ENCODE results near the gene POLE. TPM values are rescaled to one million over a fixed set of nuclear protein-coding genes. Genes with fewer than 3 reads are reported as not detected.

Gene POLE
- total RNA-seq, 1 experiment from 2014 or later, result 167 TPM

- Histone ChIP-seq H3K9me3 (no peaks in the 10 kb centered on the region), H3K36me3 (ENCODE audit: control insufficient read depth, insufficient read depth, low read length) (peaks cover 10% of the 10 kb centered on the region), H3K4me3 (ENCODE audit: low read depth, low read length) (no peak overlapping the region), H3K27me3 (replicated peaks; ENCODE audit: control insufficient read depth, insufficient read depth, low read length) (no peaks in the 10 kb centered on the region), H3K4me1 (no peaks in the 10 kb centered on the region)
- no peak for DNase-seq
- peaks cover 18% of the 10 kb centered on the region for H3K4me1 Mint-ChIP-seq (ENCODE audit: low read depth, unreplicated experiment)
- TF ChIP-seq CTCF (IDR thresholded peaks at IDR 0.05; ENCODE audit: insufficient read depth in 1 of 2, low read depth in 1 of 2, low read length in 1 of 2, severe bottlenecking in 1 of 2, unreplicated experiment in 1 of 2), result no peak
- CTCF ChIA-PET, result no interaction called here
- BruUV-seq (replicated peaks), result no TSS peak
- no peaks in the 10 kb centered on the region for H3K27me3 Mint-ChIP-seq (ENCODE audit: insufficient read depth, unreplicated experiment)
- intact Hi-C loops (cut with micrococcal nuclease; ENCODE audit: unreplicated experiment), result no loop called here
- peaks cover 99% of the 10 kb centered on the region for H3K36me3 Mint-ChIP-seq (ENCODE audit: insufficient read depth, unreplicated experiment)
- H3K27ac Mint-ChIP-seq (ENCODE audit: unreplicated experiment), result no peak overlapping the region
- H3K4me3 Mint-ChIP-seq (ENCODE audit: unreplicated experiment), result no peak overlapping the region
- POLR2A ChIA-PET, result no interaction called here
- H3K9me3 Mint-ChIP-seq (ENCODE audit: unreplicated experiment), result no peaks in the 10 kb centered on the region
These were observed 53.7 kb downstream of the POLE start for GRCh38 chr12:132633398-132633797.

- Histone ChIP-seq H3K27me3 (replicated peaks; ENCODE audit: control insufficient read depth, insufficient read depth, low read length) (no peaks in the 10 kb centered on the region), H3K4me1 (no peaks in the 10 kb centered on the region), H3K36me3 (ENCODE audit: control insufficient read depth, insufficient read depth, low read length) (peaks cover 10% of the 10 kb centered on the region), H3K4me3 (ENCODE audit: low read depth, low read length) (no peak overlapping the region), H3K9me3 (no peaks in the 10 kb centered on the region)
- Mint-ChIP-seq H3K27ac (ENCODE audit: unreplicated experiment) (no peak overlapping the region), H3K4me3 (ENCODE audit: unreplicated experiment) (no peak overlapping the region), H3K36me3 (ENCODE audit: insufficient read depth, unreplicated experiment) (peaks cover 99% of the 10 kb centered on the region), H3K27me3 (ENCODE audit: insufficient read depth, unreplicated experiment) (no peaks in the 10 kb centered on the region), H3K9me3 (ENCODE audit: unreplicated experiment) (no peaks in the 10 kb centered on the region), H3K4me1 (ENCODE audit: low read depth, unreplicated experiment) (peaks cover 18% of the 10 kb centered on the region)
- ChIA-PET CTCF (no interaction called here), POLR2A (no interaction called here)
- DNase-seq, result no peak
- intact Hi-C loops (cut with micrococcal nuclease; ENCODE audit: unreplicated experiment), result no loop called here
- no peak for TF ChIP-seq CTCF (IDR thresholded peaks at IDR 0.05; ENCODE audit: insufficient read depth in 1 of 2, low read depth in 1 of 2, low read length in 1 of 2, severe bottlenecking in 1 of 2, unreplicated experiment in 1 of 2)
- BruUV-seq (replicated peaks), result no TSS peak
These were observed 54.5 kb downstream of the POLE start for GRCh38 chr12:132632521-132633228.

- no peaks in the 10 kb centered on the region for H3K9me3 Mint-ChIP-seq (ENCODE audit: unreplicated experiment)
- H3K4me3 Mint-ChIP-seq (ENCODE audit: unreplicated experiment), result no peak overlapping the region
- H3K4me1 Mint-ChIP-seq (ENCODE audit: low read depth, unreplicated experiment), result peaks cover 18% of the 10 kb centered on the region
- intact Hi-C loops (cut with micrococcal nuclease; ENCODE audit: unreplicated experiment), result no loop called here
- no TSS peak for BruUV-seq (replicated peaks)
- ChIA-PET CTCF (no interaction called here), POLR2A (no interaction called here)
- peaks cover 95% of the 10 kb centered on the region for H3K36me3 Mint-ChIP-seq (ENCODE audit: insufficient read depth, unreplicated experiment)
- no peaks in the 10 kb centered on the region for H3K4me1 ChIP-seq
- H3K27me3 Mint-ChIP-seq (ENCODE audit: insufficient read depth, unreplicated experiment), result no peaks in the 10 kb centered on the region
- no peaks in the 10 kb centered on the region for H3K27me3 ChIP-seq (replicated peaks; ENCODE audit: control insufficient read depth, insufficient read depth, low read length)
- H3K27ac Mint-ChIP-seq (ENCODE audit: unreplicated experiment), result peak overlapping the region; percentile 64
- TF ChIP-seq CTCF (IDR thresholded peaks at IDR 0.05; ENCODE audit: insufficient read depth in 1 of 2, low read depth in 1 of 2, low read length in 1 of 2, severe bottlenecking in 1 of 2, unreplicated experiment in 1 of 2), result no peak
- H3K36me3 ChIP-seq (ENCODE audit: control insufficient read depth, insufficient read depth, low read length), result peaks cover 5% of the 10 kb centered on the region
- DNase-seq, result no peak
- no peaks in the 10 kb centered on the region for H3K9me3 ChIP-seq
- no peak overlapping the region for H3K4me3 ChIP-seq (ENCODE audit: low read depth, low read length)
These were observed 55.5 kb downstream of the POLE start for GRCh38 chr12:132631666-132632065.

Measured in Caco-2 (cell line).